HCT116 (cell line): ENCODE results near the gene IGSF21. TPM values are rescaled to one million over a fixed set of nuclear protein-coding genes. Genes with fewer than 3 reads are reported as not detected.

Experiments
- ATAC-seq: fragments of 200-7000 bp; cut with Tn5 transposase; 2 replicates; pipeline ENCODE4 v1.9.1; 2020; ENCODE audit warnings: mild to moderate bottlenecking, moderate library complexity
- BruUV-seq: library from RNA; stranded (reverse); fragments of 400-500 nt; replicated peaks from 2 replicates; lab custom pipeline; 2021; lab: Mats Ljungman, UMichigan
- CTCF ChIA-PET: fragments of 300-600 bp; sonication (Branson Sonifier 250); formaldehyde crosslinking; loops from one replicate; lab custom pipeline; 2021; ENCODE audit warnings: antibody characterized with exemption; lab: Charles Lee
- POLR2A ChIA-PET: fragments of 300-600, 350-600 bp; sonication (Branson Sonifier 250); formaldehyde crosslinking; loops from one replicate; lab custom pipeline; 2021; ENCODE audit warnings: antibody characterized with exemption; lab: Charles Lee
- RAD21 ChIA-PET, 2 experiments: fragments of 300-600 bp; sonication (Branson Sonifier 250); formaldehyde crosslinking; loops; one replicate each; lab custom pipeline; 2023; ENCODE audit warnings: low total read pairs in 2 of 2; ENCODE audit not compliant: uncharacterized antibody in 2 of 2, unreplicated experiment in 2 of 2, low non-redundant PET in 1 of 2; lab: Charles Lee
- DNase-seq: peaks from one replicate; pipeline ENCODE4 v3.0.0-alpha.2; 2010; ENCODE audit warnings: low read depth, low spot score
- H2AFZ ChIP-seq: fragments of 200-600 bp; shearing (Covaris generic), sonication (generic); 2 replicates; pipeline ENCODE4 v1.6.1; 2017; ENCODE audit warnings: low read depth, mixed run types, mixed read lengths, antibody characterized with exemption, low read length; ENCODE audit not compliant: poor library complexity, severe bottlenecking
- H3K27ac ChIP-seq: 2 replicates; pipeline ENCODE4 v1.5.1; 2012; ENCODE audit warnings: low read depth, low read length
- H3K27me3 ChIP-seq: fragments of 200-600 bp; sonication (generic); 2 replicates; pipeline ENCODE4 v1.6.1; 2016; ENCODE audit warnings: mixed run types, low read length, mixed read lengths; ENCODE audit not compliant: insufficient read depth
- H3K36me3 ChIP-seq, 2 experiments: fragments of 200-500 bp in 1 of 2; fragments of 200-600 bp in 1 of 2; sonication (Bioruptor generic) in 1 of 2; sonication (generic) in 1 of 2; 2 replicates each; pipeline versions ENCODE4 v1.5.1 to v1.6.1; 2014 to 2016; ENCODE audit warnings: low read length in 2 of 2, inconsistent platforms in 1 of 2, mixed read lengths in 1 of 2, mixed run types in 1 of 2; ENCODE audit not compliant: insufficient read depth in 2 of 2, control insufficient read depth in 1 of 2
- H3K4me1 ChIP-seq, 2 experiments: fragments of 200-600 bp in 1 of 2; sonication (generic) in 1 of 2; 2 replicates each; pipeline versions ENCODE4 v1.5.1 to v1.6.1; 2012 to 2017; ENCODE audit warnings: low read length in 2 of 2, inconsistent platforms in 1 of 2, mild to moderate bottlenecking in 1 of 2, mixed read lengths in 1 of 2, mixed run types in 1 of 2, moderate library complexity in 1 of 2; ENCODE audit not compliant: insufficient read depth in 2 of 2, control insufficient read depth in 1 of 2
- H3K4me2 ChIP-seq: fragments of 200-600 bp; sonication (generic); 2 replicates; pipeline ENCODE4 v1.6.1; 2017; ENCODE audit warnings: mixed run types, low read length, mixed read lengths
- H3K4me3 ChIP-seq, 2 experiments: fragments of 200-600 bp in 1 of 2; sonication (generic) in 1 of 2; replicated peaks in 1 of 2; 2 replicates each; pipeline ENCODE4 v1.5.1; 2011 to 2016; ENCODE audit warnings: low read length in 2 of 2, control low read depth in 1 of 2, low read depth in 1 of 2, mild to moderate bottlenecking in 1 of 2, mixed read lengths in 1 of 2, mixed run types in 1 of 2
- H3K79me2 ChIP-seq: fragments of 200-600 bp; sonication (generic); 2 replicates; pipeline ENCODE4 v1.6.1; 2017; ENCODE audit warnings: mild to moderate bottlenecking, mixed run types, low read length, moderate library complexity, mixed read lengths; ENCODE audit not compliant: insufficient read depth
- H3K9ac ChIP-seq: fragments of 200-600 bp; sonication (generic); 2 replicates; pipeline ENCODE4 v1.6.1; 2016; ENCODE audit warnings: low read length, mixed read lengths
- H3K9me2 ChIP-seq: fragments of 200-600 bp; sonication (generic), shearing (Covaris generic); 2 replicates; pipeline ENCODE4 v1.6.1; 2017; ENCODE audit warnings: mixed run types, mild to moderate bottlenecking, moderate library complexity; ENCODE audit not compliant: insufficient read depth
- H3K9me3 ChIP-seq, 2 experiments: fragments of 200-500 bp in 1 of 2; fragments of 200-600 bp in 1 of 2; sonication (Bioruptor generic) in 1 of 2; sonication (generic) in 1 of 2; 2 replicates each; pipeline ENCODE4 v1.6.1; 2014 to 2017; ENCODE audit warnings: low read length in 2 of 2, mixed read lengths in 2 of 2, inconsistent platforms in 1 of 2, low read depth in 1 of 2, mild to moderate bottlenecking in 1 of 2, mixed run types in 1 of 2, moderate library complexity in 1 of 2; ENCODE audit not compliant: control insufficient read depth in 1 of 2, insufficient read depth in 1 of 2
- H4K20me1 ChIP-seq: fragments of 200-600 bp; sonication (generic), shearing (Covaris generic); 2 replicates; pipeline ENCODE4 v1.6.1; 2017; ENCODE audit warnings: mixed run types, mild to moderate bottlenecking, moderate library complexity; ENCODE audit not compliant: insufficient read depth
- CEBPB ChIP-seq: IDR thresholded peaks from 2 replicates; pipeline ENCODE4 v1.6.1; 2012; ENCODE audit warnings: low read depth
- EGR1 ChIP-seq: IDR thresholded peaks from 2 replicates; pipeline ENCODE4 v1.6.1; 2012; ENCODE audit warnings: low read depth
- ELF1 ChIP-seq: IDR thresholded peaks from 2 replicates; pipeline ENCODE4 v1.6.1; 2012; ENCODE audit warnings: low read depth, borderline replicate concordance
- EZH2phosphoT487 ChIP-seq: fragments of 200-600 bp; IDR thresholded peaks from 2 replicates; pipeline ENCODE4 v1.6.1; 2018; ENCODE audit warnings: antibody characterized with exemption, borderline replicate concordance
- FOSL1 ChIP-seq: IDR thresholded peaks from 2 replicates; pipeline ENCODE4 v1.6.1; 2012; ENCODE audit warnings: low read depth
- JUND ChIP-seq: IDR thresholded peaks from 2 replicates; pipeline ENCODE4 v1.6.1; 2012
- POLR2AphosphoS5 ChIP-seq: IDR thresholded peaks from 2 replicates; pipeline ENCODE4 v1.6.1; 2011; ENCODE audit warnings: mild to moderate bottlenecking, low read depth, low read length, moderate library complexity
- RAD21 ChIP-seq: IDR thresholded peaks from 2 replicates; pipeline ENCODE4 v1.6.1; 2012; ENCODE audit warnings: low read depth, mild to moderate bottlenecking
- TCF7L2 ChIP-seq: IDR thresholded peaks from 2 replicates; pipeline ENCODE4 v1.7.0; 2011; ENCODE audit warnings: borderline replicate concordance, inconsistent platforms; ENCODE audit not compliant: insufficient read depth, insufficient read length; ENCODE audit errors: extremely low read depth
- YY1 ChIP-seq: IDR thresholded peaks from 2 replicates; pipeline ENCODE4 v1.6.1; 2011; ENCODE audit warnings: low read length, low read depth, moderate library complexity, mild to moderate bottlenecking; ENCODE audit not compliant: insufficient replicate concordance; ENCODE audit errors: extremely low read depth
- ZFX ChIP-seq: fragments of 450-650 bp; IDR thresholded peaks from 2 replicates; pipeline ENCODE4 v1.6.1; 2017
- ZNF274 ChIP-seq: fragments of 200-500 bp; sonication (Bioruptor generic); IDR thresholded peaks from 2 replicates; pipeline ENCODE4 v1.6.1; 2014; ENCODE audit warnings: mild to moderate bottlenecking, low read depth, low read length, inconsistent platforms
- intact Hi-C: fragments of 100-400 bp; cut with micrococcal nuclease; formaldehyde crosslinking; loops from 2 replicates; pipeline ENCODE4 v1.10.0; 2022
- total RNA-seq: library from RNA; stranded (reverse); gene quantifications from one replicate; pipeline ENCODE4 v1.2.1, GENCODE V29; 2021; ENCODE audit not compliant: unreplicated experiment
- TF ChIP-seq, protein P1 (sequence below): IDR thresholded peaks from 2 replicates; pipeline ENCODE4 v1.6.1; 2012
- TF ChIP-seq, protein P2 (sequence below): IDR thresholded peaks from 2 replicates; pipeline ENCODE4 v1.6.1; 2012; ENCODE audit warnings: low read depth

IGSF21 gene
- total RNA-seq, 1 experiment from 2014 or later, result not detected

DNA sequence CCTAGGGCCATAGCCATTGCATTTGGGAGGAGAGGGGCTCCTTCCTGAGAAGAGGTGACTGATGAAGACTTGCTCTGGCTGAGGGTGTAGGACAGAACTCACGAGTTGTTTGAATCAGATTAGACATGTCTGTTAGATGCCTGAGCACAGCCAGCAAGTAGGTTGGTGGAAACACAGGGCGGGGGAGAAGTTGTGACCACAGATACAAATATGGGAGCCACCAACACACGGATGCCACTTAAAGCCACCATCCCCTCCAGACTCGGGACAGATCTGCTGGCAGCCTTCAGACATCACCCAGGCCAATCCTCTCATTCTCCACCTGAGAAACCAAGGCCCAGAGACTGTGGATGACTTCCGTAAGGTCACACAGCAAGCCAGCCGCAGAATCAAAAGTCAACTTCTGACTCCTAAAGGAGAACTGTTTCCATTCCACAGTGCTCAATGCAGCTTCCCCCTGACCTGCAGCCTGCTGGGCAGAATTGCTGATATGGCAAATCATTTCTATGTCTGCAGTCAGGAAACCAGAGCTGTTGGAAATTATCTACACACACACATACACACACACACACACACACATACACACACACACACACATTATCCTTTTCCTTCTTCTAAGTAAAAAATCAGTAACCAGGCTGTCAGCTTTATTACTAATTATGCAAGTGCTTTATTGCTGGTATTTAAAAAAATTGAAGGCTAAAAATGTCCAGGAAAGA, 196.7 kb downstream of the IGSF21 start:
- no peak overlapping the region for H3K9ac ChIP-seq
- peaks cover 18% of the 10 kb centered on the region; the same call in 1 of the 2 replicates for H3K27me3 ChIP-seq
- H3K79me2 ChIP-seq, result no peaks in the 10 kb centered on the region
- TF ChIP-seq ZFX (no peak), YY1 (no peak)
- intact Hi-C loops, result no loop called here
- ChIA-PET POLR2A (no interaction called here), RAD21 (no interaction called here), CTCF (no interaction called here)
- no peaks in the 10 kb centered on the region for H3K9me2 ChIP-seq
- H2AFZ ChIP-seq, result no peak overlapping the region
- no peaks in the 10 kb centered on the region for H3K9me3 ChIP-seq
- H3K4me3 ChIP-seq, result no peak overlapping the region
- H3K27ac ChIP-seq, result no peak overlapping the region
- no peaks in the 10 kb centered on the region for H3K4me1 ChIP-seq
- no peaks in the 10 kb centered on the region for H3K36me3 ChIP-seq
- H4K20me1 ChIP-seq, result no peaks in the 10 kb centered on the region
- no peak overlapping the region for H3K4me2 ChIP-seq
- ATAC-seq, result no peak
- no peak for DNase-seq
- no TSS peak for BruUV-seq

GRCh38 chr1:18305182-18305795, 197.7 kb downstream of the IGSF21 start:
- ATAC-seq (no peak), DNase-seq (no peak)
- intact Hi-C loops, result no loop called here
- Histone ChIP-seq H3K9me2 (no peaks in the 10 kb centered on the region), H3K9ac (no peak overlapping the region), H3K36me3 (no peaks in the 10 kb centered on the region), H3K4me3 (no peak overlapping the region), H2AFZ (no peak overlapping the region), H3K27me3 (peaks cover 14% of the 10 kb centered on the region; the same call in 1 of the 2 replicates), H3K4me1 (no peaks in the 10 kb centered on the region), H4K20me1 (no peaks in the 10 kb centered on the region), H3K79me2 (no peaks in the 10 kb centered on the region), H3K27ac (no peak overlapping the region), H3K9me3 (no peaks in the 10 kb centered on the region), H3K4me2 (no peak overlapping the region)
- no TSS peak for BruUV-seq
- ChIA-PET RAD21 (no interaction called here), POLR2A (no interaction called here), CTCF (no interaction called here)
- TF ChIP-seq YY1, result no peak
- no peak for TF ChIP-seq EGR1
- no peak for TF ChIP-seq FOSL1
- TF ChIP-seq RAD21, result no peak
- TF ChIP-seq EZH2phosphoT487, result no peak
- no peak for TF ChIP-seq CEBPB
- no peak for TF ChIP-seq ZNF274
- TF ChIP-seq, protein P1, sequence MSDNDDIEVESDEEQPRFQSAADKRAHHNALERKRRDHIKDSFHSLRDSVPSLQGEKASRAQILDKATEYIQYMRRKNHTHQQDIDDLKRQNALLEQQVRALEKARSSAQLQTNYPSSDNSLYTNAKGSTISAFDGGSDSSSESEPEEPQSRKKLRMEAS, result no peak
- TF ChIP-seq, protein P2, sequence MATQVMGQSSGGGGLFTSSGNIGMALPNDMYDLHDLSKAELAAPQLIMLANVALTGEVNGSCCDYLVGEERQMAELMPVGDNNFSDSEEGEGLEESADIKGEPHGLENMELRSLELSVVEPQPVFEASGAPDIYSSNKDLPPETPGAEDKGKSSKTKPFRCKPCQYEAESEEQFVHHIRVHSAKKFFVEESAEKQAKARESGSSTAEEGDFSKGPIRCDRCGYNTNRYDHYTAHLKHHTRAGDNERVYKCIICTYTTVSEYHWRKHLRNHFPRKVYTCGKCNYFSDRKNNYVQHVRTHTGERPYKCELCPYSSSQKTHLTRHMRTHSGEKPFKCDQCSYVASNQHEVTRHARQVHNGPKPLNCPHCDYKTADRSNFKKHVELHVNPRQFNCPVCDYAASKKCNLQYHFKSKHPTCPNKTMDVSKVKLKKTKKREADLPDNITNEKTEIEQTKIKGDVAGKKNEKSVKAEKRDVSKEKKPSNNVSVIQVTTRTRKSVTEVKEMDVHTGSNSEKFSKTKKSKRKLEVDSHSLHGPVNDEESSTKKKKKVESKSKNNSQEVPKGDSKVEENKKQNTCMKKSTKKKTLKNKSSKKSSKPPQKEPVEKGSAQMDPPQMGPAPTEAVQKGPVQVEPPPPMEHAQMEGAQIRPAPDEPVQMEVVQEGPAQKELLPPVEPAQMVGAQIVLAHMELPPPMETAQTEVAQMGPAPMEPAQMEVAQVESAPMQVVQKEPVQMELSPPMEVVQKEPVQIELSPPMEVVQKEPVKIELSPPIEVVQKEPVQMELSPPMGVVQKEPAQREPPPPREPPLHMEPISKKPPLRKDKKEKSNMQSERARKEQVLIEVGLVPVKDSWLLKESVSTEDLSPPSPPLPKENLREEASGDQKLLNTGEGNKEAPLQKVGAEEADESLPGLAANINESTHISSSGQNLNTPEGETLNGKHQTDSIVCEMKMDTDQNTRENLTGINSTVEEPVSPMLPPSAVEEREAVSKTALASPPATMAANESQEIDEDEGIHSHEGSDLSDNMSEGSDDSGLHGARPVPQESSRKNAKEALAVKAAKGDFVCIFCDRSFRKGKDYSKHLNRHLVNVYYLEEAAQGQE, result no peak
- no peak for TF ChIP-seq JUND
- no peak for TF ChIP-seq TCF7L2
- no peak for TF ChIP-seq POLR2AphosphoS5
- TF ChIP-seq ELF1, result no peak
